Inferior parietal cortex (tissue), 1 donor: Measurements from ENCODE around the gene RASAL2.

Experiments
- DNase-seq: peaks from one replicate; pipeline ENCODE4 v3.0.0-alpha.2; 2016; ENCODE audit errors: extremely low spot score

Gene RASAL2

GRCh38 chr1:178509414-178510007 is 415.6 kb downstream of the RASAL2 start:
- DNase-seq, result no peak

- DNase-seq, result no peak
These were observed 416.3 kb downstream of the RASAL2 start for GRCh38 chr1:178510155-178510554.

- no peak for DNase-seq
These were observed 418.8 kb downstream of the RASAL2 start, which contains the start of gene TEX35 for GRCh38 chr1:178512566-178513277. Gene TEX35, plus strand, starts transcription at chr1:178513109. Its CDS starts 80 bp downstream, at chr1:178513189.

GRCh38 chr1:178513278-178513983 is 419.5 kb downstream of the RASAL2 start:
- DNase-seq, result no peak

- DNase-seq, result no peak
These were observed 422.2 kb downstream of the RASAL2 start for GRCh38 chr1:178516110-178516509.

- no peak for DNase-seq
These were observed 425.0 kb downstream of the RASAL2 start for GRCh38 chr1:178518894-178519293.

- DNase-seq, result no peak
These were observed 426.9 kb downstream of the RASAL2 start for GRCh38 chr1:178520803-178521202.

GRCh38 chr1:178521241-178521640 is 427.3 kb downstream of the RASAL2 start:
- no peak for DNase-seq

- DNase-seq, result no peak
These were observed 433.2 kb downstream of the RASAL2 start for GRCh38 chr1:178527117-178527516.

- DNase-seq, result no peak
These were observed 434.5 kb downstream of the RASAL2 start for GRCh38 chr1:178528228-178528952.

GRCh38 chr1:178528953-178529335 is 435.0 kb downstream of the RASAL2 start:
- no peak for DNase-seq

GRCh38 chr1:178529364-178530036 is 435.6 kb downstream of the RASAL2 start:
- DNase-seq, result no peak

- DNase-seq, result no peak
These were observed 436.1 kb downstream of the RASAL2 start for GRCh38 chr1:178530037-178530402.

GRCh38 chr1:178530502-178530901 is 436.6 kb downstream of the RASAL2 start:
- DNase-seq, result no peak

- no peak for DNase-seq
These were observed 438.0 kb downstream of the RASAL2 start for GRCh38 chr1:178531887-178532286.

- DNase-seq, result peak; percentile 88
These were observed 438.5 kb downstream of the RASAL2 start for GRCh38 chr1:178532392-178532791.

GRCh38 chr1:178533121-178533946 is 439.4 kb downstream of the RASAL2 start:
- no peak for DNase-seq
